Forelimb muscle (tissue), 1 donor: Measurements from ENCODE around the gene BAX. TPM values are rescaled to one million over a fixed set of nuclear protein-coding genes. Genes with fewer than 3 reads are reported as not detected.
"Not testable (repeated sequence)": the region's sequence is repeated elsewhere in the genome, so short reads cannot be mapped to it uniquely, and the experiment has no call there.

Source experiments
- DNase-seq: peaks from one replicate; pipeline ENCODE4 v3.0.0-alpha.2; 2013; ENCODE audit warnings: low read depth
- polyA plus RNA-seq: library from polyadenylated mRNA; unstranded; fragments of 120-200 nt; gene quantifications from one replicate; pipeline ENCODE4 v1.2.1, GENCODE V29; 2013; ENCODE audit not compliant: insufficient read length

Gene BAX
- polyA plus RNA-seq = 40.7 TPM

- peak; percentile 82 for DNase-seq
These were observed at the start of gene BAX for GRCh38 chr19:48954595-48955307. BAX (plus strand) TSS chr19:48954875; CDS start chr19:48954929, 54 bp downstream.

GRCh38 chr19:48905664-48906063 lies 49.0 kb upstream of the BAX start:
- DNase-seq = no peak

- DNase-seq = no peak
These were observed 48.4 kb upstream of the BAX start for GRCh38 chr19:48906324-48906723.

- no peak for DNase-seq
These were observed 47.0 kb upstream of the BAX start for GRCh38 chr19:48907671-48908070.

GRCh38 chr19:48909424-48910077 lies 45.1 kb upstream of the BAX start:
- not testable (repeated sequence) for DNase-seq

- DNase-seq = no peak
These were observed 43.9 kb upstream of the BAX start for GRCh38 chr19:48910803-48911202.

GRCh38 chr19:48913114-48913889 lies 41.4 kb upstream of the BAX start:
- DNase-seq = no peak

- no peak for DNase-seq
These were observed 40.5 kb upstream of the BAX start for GRCh38 chr19:48914181-48914580.

- DNase-seq = no peak
These were observed 38.9 kb upstream of the BAX start for GRCh38 chr19:48915757-48916156.

- DNase-seq = no peak
These were observed 36.6 kb upstream of the BAX start for GRCh38 chr19:48918071-48918470.

GRCh38 chr19:48918801-48919247 lies 35.9 kb upstream of the BAX start:
- no peak for DNase-seq

- DNase-seq = not testable (repeated sequence)
These were observed 35.4 kb upstream of the BAX start for GRCh38 chr19:48919271-48919670.

GRCh38 chr19:48920949-48921348 lies 33.7 kb upstream of the BAX start:
- no peak for DNase-seq

GRCh38 chr19:48921721-48922500 lies 32.8 kb upstream of the BAX start:
- DNase-seq = no peak

- no peak for DNase-seq
These were observed 31.9 kb upstream of the BAX start for GRCh38 chr19:48922548-48923490.

- no peak for DNase-seq
These were observed 29.3 kb upstream of the BAX start for GRCh38 chr19:48925240-48925843.

GRCh38 chr19:48925890-48926289 lies 28.8 kb upstream of the BAX start:
- DNase-seq = not testable (repeated sequence)

- DNase-seq = no peak
These were observed 27.8 kb upstream of the BAX start for GRCh38 chr19:48926909-48927308.

- DNase-seq = not testable (repeated sequence)
These were observed 27.0 kb upstream of the BAX start for GRCh38 chr19:48927692-48928091.
